ENCODE data around the gene KRTAP10-7.
"Not testable (repeated sequence)": the region's sequence is repeated elsewhere in the genome, so short reads cannot be mapped to it uniquely, and the experiment has no call there.

KRTAP10-7 gene, protein sequence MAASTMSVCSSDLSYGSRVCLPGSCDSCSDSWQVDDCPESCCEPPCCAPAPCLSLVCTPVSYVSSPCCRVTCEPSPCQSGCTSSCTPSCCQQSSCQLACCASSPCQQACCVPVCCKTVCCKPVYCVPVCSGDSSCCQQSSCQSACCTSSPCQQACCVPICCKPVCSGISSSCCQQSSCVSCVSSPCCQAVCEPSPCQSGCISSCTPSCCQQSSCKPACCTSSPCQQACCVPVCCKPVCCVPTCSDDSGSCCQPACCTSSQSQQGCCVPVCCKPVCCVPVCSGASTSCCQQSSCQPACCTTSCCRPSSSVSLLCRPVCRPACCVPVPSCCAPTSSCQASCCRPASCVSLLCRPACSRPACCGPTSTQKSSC

DNA sequence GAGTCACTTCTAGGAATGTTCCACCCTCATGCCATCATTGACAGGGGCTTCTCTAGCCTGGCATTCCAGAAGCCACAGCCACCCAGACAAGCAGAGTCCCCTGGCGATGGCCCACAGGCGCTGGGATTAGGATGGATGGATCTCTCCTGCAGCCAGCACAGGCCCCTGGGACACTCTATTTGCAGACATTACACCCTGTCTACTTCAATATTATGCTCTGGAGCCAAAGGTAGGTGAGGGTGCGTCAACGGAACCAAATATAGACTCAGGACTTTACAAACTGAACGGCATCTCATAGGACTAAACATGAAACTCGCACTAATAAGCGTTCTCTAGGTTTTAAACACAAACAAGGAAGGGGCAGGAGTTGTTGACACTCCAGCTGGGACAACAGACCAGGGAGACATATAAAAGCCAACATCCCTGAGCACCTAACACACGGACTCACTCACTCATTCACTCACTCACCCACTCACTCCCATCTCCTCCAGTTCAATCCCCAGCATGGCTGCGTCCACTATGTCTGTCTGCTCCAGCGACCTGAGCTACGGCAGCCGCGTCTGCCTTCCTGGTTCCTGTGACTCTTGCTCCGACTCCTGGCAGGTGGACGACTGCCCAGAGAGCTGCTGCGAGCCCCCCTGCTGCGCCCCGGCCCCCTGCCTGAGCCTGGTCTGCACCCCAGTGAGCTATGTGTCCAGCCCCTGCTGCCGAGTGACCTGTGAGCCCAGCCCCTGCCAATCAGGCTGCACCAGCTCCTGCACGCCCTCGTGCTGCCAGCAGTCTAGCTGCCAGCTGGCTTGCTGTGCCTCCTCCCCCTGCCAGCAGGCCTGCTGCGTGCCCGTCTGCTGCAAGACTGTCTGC lies at the start of gene KRTAP10-7:
Gene KRTAP10-7, plus strand, starts transcription at position 480 of the 861 bp plus-strand sequence. Its CDS starts 25 bp downstream, at position 505.
- not testable (repeated sequence) for DNase-seq (ENCODE audit: low read depth in 4 of 4, low spot score in 1 of 4)

DNA sequence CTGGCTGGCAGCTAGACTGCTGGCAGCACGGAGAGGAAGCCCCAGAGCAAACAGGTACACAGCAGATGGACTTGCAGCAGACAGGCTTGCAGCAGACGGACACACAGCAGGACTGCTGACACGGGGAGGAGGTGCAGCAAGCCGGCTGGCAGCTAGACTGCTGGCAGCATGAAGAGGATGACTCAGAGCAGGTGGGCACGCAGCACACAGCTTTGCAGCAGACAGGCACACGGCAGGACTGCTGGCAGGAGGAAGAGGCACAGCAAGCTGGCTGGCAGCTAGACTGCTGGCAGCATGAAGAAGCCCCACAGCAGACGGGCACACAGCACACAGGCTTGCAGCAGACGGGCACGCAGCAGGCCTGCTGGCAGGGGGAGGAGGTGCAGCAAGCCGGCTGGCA lies 49.6 kb upstream of the KRTAP10-7 start:
- no peak for DNase-seq (ENCODE audit: low read depth in 4 of 4, low spot score in 1 of 4)

DNA sequence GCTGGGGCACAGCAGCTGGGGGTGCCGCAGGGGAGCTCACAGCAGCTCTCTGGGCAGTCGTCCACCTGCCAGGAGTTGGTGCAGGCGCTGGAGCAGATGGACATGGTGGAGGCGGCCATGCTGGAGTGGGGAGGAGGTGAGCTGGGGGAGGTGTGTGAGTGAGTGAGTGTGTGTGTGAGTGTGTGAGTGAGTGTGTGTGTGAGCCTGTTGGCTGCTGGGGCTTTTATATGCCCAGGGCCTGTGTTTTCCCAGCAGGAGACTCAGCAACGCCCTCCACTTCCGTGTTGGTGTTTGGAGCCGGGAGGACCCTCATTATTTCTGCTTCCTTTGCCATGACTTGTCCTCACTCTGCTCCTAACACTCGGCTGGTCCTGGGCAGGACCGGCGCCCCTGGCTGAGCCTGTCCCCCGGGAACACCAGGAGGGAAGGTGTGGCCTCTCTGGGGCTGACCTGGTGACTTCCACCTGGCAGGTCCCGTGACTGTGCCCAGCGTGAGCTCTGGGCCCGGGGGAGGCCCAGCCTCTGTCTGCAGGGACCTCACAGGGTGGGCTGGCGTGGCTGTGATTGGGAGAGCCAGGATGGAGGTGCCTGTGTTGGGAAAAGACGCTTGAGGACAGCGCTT lies 48.9 kb upstream of the KRTAP10-7 start, which contains the start of gene KRTAP10-2:
Gene KRTAP10-2, minus strand, starts transcription at position 166 of the 622 bp plus-strand sequence. Its CDS starts 47 bp downstream, at position 119.
- no peak for DNase-seq (ENCODE audit: low read depth in 4 of 4, low spot score in 1 of 4)

DNA sequence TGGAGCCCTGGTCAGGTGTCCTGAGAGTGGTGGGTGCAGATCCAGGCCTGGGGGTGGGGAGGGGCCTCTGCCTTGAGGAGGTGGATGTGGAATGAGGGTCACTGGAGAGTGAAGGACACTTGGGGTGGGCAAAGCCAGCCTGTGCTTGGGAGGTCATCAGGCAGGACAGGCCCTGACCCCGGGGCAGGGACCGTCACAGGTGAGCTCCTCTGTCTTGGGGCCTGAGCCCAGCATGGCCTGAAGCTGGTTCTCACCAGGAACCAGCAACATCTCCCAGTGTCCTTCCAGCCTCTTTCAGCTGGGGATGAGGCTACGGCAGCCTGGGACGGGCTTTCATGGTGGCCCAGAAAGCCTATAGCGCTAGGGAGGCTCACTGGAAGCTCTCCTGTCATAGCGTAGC lies 48.3 kb upstream of the KRTAP10-7 start:
- no peak for DNase-seq (ENCODE audit: low read depth in 4 of 4, low spot score in 1 of 4)

DNA sequence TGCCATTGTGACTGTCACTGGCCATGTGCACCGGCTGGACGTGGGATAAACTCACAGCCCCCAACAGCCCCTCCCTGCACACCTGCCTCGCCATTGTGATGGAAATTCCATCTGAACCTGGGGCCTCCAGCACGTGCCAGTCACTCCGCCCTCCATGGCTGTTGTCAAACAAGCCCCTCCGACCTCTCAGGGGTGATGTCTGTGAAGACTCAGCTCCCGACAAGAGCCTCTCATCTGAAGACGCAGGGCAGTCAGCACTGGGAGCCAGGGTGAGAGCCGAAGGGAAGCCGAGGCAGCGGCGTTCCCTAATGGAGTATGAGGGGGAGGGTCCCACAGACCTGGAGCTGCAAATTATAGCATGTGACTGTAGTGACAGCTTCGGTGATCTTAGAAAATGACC lies 47.7 kb upstream of the KRTAP10-7 start:
- DNase-seq (ENCODE audit: low read depth in 4 of 4, low spot score in 1 of 4), result no peak

DNA sequence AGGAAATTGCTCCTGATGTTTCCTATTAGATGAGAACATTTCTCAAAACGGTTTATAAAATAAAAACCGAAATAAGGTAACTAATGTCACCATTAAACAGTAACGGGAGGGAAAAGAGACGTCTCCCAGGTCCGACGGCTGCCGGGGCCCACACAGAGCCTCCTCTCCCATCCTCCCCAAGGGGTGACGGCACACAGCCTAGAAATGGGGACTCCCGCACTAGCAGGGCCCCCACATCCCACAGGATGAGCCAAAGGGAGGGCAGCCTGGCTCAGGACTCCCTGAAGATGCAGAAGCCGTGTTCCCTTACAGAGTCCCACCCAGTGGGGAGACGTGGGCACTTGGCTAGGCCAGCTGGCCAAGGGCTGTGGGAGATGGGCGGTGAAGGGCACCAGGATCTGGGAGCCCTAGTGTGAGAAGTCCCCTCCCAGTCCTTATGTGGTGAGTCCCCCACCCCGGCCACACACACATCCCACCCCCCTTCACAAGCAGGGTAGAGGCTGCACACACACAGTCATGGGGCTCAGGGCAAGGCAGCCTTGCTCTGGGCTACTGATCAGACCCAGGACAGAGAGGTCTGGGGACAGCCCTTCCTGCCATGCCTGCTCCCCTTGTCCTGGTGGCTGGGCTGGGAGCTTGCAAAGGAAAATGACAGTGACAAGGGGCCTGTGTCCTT lies 45.1 kb upstream of the KRTAP10-7 start:
- DNase-seq (ENCODE audit: low read depth in 4 of 4, low spot score in 1 of 4), result no peak

DNA sequence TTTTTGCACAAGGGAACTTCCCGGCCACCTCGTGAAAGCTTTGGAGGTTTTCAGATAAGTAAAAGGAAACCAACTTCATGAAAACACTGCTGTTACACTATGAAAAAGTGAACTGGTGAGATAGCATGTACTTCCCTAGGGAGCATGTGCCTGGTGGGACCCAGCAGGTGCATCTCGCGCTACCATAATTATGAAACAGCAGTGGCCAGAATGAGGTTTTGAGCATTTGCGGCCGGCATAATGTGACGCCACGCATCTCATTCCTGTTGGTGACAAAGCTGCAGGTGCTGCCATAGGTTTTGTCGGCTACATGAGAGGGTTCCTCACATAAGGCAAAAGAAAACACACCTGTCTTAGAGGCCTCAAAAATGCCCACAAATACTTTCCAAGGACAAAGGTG lies 43.5 kb upstream of the KRTAP10-7 start:
- no peak for DNase-seq (ENCODE audit: low read depth in 4 of 4, low spot score in 1 of 4)

DNA sequence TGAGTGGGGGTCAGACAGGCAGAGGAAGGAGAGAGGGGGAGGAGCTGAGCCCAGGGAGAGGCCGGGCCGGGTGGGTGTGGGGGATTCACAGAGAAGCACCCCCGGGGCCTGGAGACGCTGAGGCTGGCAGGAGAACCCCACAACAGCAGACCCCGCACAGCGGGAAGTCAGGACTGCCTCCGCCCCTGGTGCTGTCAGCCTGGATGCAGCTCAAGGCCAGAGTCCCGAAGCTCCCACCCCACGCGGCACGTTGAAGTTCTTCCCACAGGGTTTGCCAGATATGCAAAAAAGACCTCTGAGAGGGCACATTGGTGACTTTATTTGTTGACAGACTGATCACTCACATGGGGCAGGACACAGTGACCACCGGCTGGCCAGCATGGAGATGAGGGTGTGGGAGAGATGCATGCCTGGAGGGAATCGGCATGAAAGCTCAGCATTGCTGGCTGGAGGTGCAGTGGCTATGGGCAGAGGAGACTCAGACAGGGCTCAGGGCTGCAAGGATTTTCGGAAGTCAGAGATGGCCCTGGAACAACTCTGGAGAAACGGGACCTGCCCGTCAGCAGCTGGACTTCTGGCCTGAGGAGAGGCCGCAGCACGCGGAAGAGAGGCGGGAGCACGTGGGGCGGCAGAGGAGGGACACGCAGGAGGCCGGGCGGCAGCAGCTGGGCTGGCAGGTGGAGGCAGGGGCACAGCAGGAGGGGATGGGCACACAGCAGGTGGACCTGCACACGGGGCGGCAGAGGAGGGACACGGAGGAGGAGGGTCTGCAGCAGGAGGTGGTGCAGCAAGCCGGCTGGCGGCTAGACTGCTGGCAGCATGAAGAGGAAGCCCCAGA lies 42.7 kb upstream of the KRTAP10-7 start:
- no peak for DNase-seq (ENCODE audit: low read depth in 4 of 4, low spot score in 1 of 4)

DNA sequence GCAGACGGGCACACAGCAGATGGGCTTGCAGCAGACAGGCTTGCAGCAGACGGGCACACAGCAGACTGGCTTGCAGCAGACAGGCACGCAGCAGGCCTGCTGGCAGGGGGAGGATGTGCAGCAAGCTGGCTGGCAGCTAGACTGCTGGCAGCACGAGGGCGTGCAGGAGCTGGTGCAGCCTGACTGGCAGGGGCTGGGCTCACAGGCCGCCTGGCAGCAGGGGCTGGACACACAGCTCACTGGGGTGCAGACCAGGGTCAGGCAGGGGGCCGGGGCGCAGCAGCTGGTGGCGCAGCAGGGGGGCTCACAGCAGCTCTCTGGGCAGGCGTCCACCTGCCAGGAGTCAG lies 42.1 kb upstream of the KRTAP10-7 start:
- not testable (repeated sequence) for DNase-seq (ENCODE audit: low read depth in 4 of 4, low spot score in 1 of 4)

DNA sequence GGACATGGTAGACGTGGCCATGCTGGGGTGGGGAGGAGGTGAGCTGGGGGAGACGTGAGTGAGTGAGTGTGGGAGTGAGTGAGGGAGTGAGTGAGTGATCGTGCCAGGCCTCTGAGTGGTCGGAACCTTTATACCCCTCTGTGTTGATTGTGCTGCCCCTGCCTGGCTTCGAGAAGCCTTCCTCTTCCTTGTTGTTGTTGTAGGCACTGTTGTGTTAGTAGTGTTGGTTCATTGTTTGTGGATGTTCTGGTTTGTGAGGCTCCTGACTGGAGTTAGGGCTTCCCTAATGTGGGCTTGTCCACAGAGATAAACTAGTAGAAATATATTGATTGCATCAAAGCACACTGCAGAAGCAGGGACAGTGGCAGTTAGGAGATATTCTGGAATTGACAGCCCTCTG lies 41.7 kb upstream of the KRTAP10-7 start, which contains the start of gene KRTAP10-3:
Gene KRTAP10-3, minus strand, starts transcription at position 101 of the 400 bp plus-strand sequence. Its CDS starts 80 bp downstream, at position 21.
- DNase-seq (ENCODE audit: low read depth in 4 of 4, low spot score in 1 of 4), result no peak

DNA sequence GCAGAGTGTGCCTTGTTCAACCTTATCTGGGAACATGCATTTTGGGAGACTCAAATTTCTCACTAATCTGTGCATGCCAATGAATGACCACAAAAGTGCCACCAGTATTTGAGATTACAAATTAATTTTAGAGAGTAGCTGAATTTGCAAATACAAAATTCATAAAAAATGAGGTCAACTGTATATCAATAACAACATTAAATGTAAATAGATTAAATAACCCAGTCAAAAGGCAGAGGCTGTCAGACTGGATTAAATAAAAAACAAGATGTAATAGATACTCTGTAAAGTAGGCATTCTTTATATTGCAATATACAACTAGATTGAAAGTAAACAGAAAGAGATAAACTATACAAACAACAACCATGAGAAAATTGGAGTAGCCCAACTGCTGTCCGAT lies 36.3 kb upstream of the KRTAP10-7 start:
- DNase-seq (ENCODE audit: low read depth in 4 of 4, low spot score in 1 of 4), result no peak

DNA sequence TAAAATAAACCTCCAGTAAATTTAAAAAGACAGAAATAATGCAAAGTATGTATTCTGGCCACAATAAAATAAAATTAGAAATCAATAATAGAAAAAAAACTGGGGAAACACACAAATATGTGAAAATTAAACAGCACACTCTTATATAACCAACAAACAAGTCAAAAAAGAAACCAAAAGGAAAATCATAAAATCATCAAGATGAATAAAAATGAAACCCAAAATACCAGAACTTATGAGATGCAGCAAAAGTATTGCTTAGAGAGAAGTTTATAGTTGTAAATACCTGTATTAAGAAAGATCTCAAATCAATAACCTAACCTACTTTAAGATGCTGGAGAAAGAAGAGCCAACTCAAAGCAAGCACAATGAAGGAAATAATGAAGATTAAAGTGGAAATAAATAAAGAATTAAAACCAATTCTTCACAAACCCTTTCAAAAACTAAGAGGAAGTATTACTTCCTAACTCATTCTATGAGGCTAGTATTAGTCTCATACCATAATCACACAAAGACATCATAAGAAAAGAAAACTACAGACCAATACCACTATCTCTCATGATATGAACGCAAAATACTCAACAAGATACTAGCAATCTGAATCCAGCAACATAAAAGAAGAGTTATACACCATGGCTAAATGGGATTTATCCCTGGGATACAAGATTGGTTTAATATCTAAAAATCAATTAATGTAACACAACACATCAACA lies 35.4 kb upstream of the KRTAP10-7 start:
- no peak for DNase-seq (ENCODE audit: low read depth in 4 of 4, low spot score in 1 of 4)

DNA sequence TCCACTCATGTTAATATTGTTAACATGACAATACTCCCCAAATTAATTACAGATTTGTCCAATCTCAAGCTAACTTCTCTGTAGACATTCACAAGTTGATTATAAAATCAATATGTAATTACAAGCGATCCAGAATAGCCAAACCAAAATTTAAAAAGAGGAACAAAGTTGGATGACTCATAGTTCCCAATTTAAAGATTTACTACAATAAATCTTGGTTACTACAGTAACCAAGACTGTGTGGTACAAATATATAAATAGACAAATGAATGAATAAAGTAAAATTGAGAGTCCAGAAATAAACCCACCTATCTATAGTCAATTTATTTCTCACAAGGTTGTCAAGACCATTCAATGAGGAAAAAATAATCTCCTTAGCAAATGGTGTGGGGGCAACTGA lies 34.0 kb upstream of the KRTAP10-7 start:
- DNase-seq (ENCODE audit: low read depth in 4 of 4, low spot score in 1 of 4), result no peak

DNA sequence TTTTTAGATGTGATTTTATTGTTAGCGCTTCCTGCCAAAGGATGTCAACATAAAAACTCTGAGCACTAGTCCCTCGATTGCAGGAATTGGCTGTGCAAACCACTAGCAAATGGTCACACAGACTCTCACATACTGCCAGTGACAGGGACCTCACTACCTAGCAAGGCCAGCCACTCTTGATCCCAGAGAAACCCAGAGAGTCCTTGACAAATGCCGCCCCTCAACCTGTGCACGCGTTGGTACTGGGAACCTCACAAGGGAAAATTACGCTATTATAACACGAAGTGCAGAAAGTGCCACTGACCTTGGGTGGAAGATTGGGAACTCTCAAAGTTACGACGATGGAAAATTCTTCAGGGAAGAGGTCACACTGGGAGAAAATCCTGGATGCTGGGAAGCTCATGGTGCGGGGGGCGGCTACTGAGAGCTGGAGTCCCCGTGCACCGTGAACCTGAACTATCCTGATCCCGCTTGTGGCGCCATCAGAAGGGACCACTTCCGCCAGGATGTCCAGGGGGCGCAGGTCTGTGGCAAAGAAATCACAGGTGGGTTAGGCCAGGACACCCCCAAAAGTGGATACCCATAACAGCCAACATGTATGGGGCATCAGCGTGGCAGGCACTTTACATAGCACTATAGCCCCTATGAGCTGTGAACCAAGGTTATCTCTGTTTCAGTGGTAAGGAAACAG lies 32.8 kb upstream of the KRTAP10-7 start:
- no peak for DNase-seq (ENCODE audit: low read depth in 4 of 4, low spot score in 1 of 4)

DNA sequence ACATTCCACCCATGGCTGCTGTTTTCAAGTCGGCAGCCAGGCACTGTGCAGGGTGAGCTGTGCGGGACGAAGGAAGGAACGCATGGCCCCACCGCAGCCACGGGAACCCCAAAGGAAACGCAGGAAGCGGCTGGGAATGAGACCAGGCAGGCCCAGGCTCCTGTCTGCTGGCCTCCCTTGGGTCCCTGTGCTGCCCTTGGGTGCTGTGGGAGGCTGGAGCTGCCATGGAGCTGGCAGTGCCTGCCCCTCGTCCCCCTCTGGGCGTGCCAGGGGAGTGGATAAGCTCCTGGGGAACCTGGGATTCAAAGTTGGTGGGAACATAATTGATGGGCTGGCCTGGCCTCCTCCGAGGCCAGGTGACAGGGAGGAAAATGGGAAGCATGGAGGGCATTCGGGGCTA lies 32.1 kb upstream of the KRTAP10-7 start:
- no peak for DNase-seq (ENCODE audit: low read depth in 4 of 4, low spot score in 1 of 4)

DNA sequence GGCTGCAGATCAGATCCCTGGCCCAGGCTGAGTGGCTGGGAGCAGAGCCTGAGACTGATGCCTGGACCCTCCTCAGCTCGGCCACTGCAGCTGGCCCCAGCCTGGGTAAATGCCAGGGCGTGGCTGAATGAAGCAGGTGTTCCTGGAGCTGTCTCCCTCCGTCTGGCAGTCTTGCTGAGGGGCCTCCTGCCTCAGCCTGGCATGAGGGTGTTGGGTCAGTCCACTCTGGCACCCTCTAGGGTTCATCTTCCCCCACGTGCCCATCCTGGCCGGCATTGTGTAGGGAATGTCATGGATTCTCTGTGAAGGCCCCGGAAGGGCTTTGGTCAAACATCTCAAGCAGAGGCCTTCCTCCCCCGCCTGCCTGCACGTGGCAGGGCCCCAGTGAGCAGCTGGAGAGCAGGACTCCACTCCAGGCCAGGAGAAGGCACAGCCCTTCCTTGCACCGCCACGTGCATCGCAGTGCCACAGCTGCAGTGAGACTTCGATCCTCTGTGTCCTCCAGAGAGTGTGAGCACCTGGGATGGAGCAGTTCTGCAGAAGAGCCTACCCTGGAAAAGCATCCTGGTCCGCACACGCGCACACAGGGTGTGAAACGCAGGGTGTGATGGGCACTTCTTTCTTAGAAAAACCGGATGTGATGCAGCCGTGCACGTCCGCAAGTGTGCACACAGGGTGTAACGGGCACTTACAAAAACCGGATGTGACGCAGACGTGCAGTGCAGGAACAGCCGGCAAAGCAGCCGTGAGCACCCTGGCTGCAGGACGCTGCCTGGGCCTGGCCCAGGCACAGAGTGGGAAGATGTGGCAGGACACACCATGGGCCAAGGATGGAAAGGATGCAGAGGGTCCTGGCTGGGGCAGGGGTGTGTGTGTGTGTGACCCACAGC lies 31.5 kb upstream of the KRTAP10-7 start:
- no peak for DNase-seq (ENCODE audit: low read depth in 4 of 4, low spot score in 1 of 4)

DNA sequence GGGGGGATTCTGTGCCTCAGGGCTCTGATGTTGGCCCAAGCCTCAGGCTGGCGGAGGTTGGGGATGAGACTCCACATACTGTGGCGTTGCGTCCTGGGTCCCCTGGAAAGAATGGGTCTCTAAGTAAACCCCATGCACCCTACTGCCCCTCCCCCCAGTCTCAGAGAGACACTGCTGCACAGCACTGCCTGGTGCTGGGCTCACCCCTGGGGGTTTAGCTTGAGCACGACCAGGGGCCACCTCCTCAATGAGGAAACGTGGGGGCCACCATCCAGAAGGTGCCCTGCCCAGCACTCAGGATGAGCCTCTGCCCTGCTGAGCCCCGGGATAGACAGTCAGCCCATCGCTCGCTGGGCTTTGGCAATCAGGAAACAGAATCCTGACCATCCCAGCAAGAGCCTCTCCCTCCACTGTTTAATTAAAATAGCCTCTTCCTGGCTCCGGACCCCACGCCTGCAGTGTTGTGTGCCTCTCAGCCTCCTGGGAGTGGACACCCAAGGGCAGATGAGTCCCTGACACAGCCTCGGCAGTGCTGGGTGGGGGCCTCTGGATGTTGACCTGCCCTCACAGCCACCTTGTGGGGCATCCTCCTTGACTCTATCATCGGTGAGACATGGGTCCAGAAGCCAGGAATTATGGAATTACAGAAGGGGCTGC lies 30.4 kb upstream of the KRTAP10-7 start:
- no peak for DNase-seq (ENCODE audit: low read depth in 4 of 4, low spot score in 1 of 4)
